Motor neuron (in vitro differentiated cells): Measurements from ENCODE around the gene FADS1. TPM values are rescaled to one million over a fixed set of nuclear protein-coding genes. Genes with fewer than 3 reads are reported as not detected.

Experiments
- ATAC-seq, 8 experiments: fragments of 200-7000 bp; cut with Tn5 transposase; replicated peaks in 6 of 8; 2 replicates each; pipeline ENCODE4 v1.8.0; 2021; ENCODE audit warnings: mild to moderate bottlenecking in 8 of 8, moderate library complexity in 8 of 8
- H3K27ac ChIP-seq, 2 donors: fragments of 250-450 bp; sonication (Bioruptor Pico); 2 replicates each; pipeline ENCODE4 v1.9.0; 2021; ENCODE audit warnings: antibody characterized with exemption in 2 of 2, mild to moderate bottlenecking in 2 of 2, moderate library complexity in 1 of 2
- H3K4me1 ChIP-seq, 2 donors: fragments of 250-450 bp; sonication (Bioruptor Pico); replicated peaks in 1 of 2; 2 replicates each; pipeline ENCODE4 v1.6.1; 2021; ENCODE audit warnings: antibody characterized with exemption in 2 of 2, mild to moderate bottlenecking in 2 of 2, moderate library complexity in 1 of 2
- H3K4me3 ChIP-seq, 5 donors: fragments of 250-450 bp; sonication (Bioruptor Pico); 2 replicates each; pipeline ENCODE4 v1.9.0; 2021; ENCODE audit warnings: antibody characterized with exemption in 5 of 5, mild to moderate bottlenecking in 5 of 5, moderate library complexity in 4 of 5
- WGBS, 10 experiments: fragments of 450-650 bp; shearing (Covaris generic); methylation state at CpG; one replicate each; pipeline ENCODE4 v1.0.0; 2022; 5-methylcytosine and 5-hydroxymethylcytosine counted together
- in situ Hi-C, 9 experiments: fragments of 400-800 bp; cut with MboI; loops; one replicate each; pipeline ENCODE4 v1.15.0; 2021; ENCODE audit warnings: low sequenced_read_pairs in 9 of 9, low pct_unique_long_range_greater_than_20kb in 2 of 9; ENCODE audit not compliant: unreplicated experiment in 9 of 9
- total RNA-seq, 8 experiments: library from RNA; unstranded; fragments of 300-600 nt; gene quantifications; 2 replicates each; pipeline versions ENCODE4 v1.2.3 to v1.2.4, GENCODE V29; 2022

FADS1 gene
- 100 to 1,000 TPM in 5 of 8 experiments, 10 to 100 TPM in 3; 55.0 to 165 (median 116) TPM for total RNA-seq

- 0 to 18% (median 0%) methylated on average over 1 to 13 of the region's 73 CpGs; no CpG with 5 or more reads in 4 of the 10 experiments for WGBS, 10 experiments
- H3K27ac ChIP-seq = peak within 1 kb of the TSS; percentile 92 to 94
- peak within 1 kb of the TSS; percentile 47 to 76 (median 69) for H3K4me3 ChIP-seq
- ATAC-seq = peak; percentile 25 to 78 (median 72)
- in situ Hi-C loops = no loop called here
- peaks cover 11 to 14% of the 10 kb centered on the region in 2 donors for H3K4me1 ChIP-seq
Observed at GRCh38 chr11:61816736-61817455, at the start of gene FADS1. TSS of gene FADS1 (minus strand) at chr11:61817003. CDS start at chr11:61816929, 74 bp downstream.

GRCh38 chr11:61866231-61866957 lies 49.6 kb upstream of the FADS1 start:
- in situ Hi-C loops = no loop called here
- ATAC-seq = no peak
- peaks cover 13 to 16% of the 10 kb centered on the region in 2 donors for H3K4me1 ChIP-seq
- no peak overlapping the region for H3K27ac ChIP-seq
- H3K4me3 ChIP-seq = no peak overlapping the region
- WGBS, 10 experiments = 20 to 100% (median 74%) methylated on average over 1 to 5 of the region's 18 CpGs; no CpG with 5 or more reads in 4 of the 10 experiments

DNA sequence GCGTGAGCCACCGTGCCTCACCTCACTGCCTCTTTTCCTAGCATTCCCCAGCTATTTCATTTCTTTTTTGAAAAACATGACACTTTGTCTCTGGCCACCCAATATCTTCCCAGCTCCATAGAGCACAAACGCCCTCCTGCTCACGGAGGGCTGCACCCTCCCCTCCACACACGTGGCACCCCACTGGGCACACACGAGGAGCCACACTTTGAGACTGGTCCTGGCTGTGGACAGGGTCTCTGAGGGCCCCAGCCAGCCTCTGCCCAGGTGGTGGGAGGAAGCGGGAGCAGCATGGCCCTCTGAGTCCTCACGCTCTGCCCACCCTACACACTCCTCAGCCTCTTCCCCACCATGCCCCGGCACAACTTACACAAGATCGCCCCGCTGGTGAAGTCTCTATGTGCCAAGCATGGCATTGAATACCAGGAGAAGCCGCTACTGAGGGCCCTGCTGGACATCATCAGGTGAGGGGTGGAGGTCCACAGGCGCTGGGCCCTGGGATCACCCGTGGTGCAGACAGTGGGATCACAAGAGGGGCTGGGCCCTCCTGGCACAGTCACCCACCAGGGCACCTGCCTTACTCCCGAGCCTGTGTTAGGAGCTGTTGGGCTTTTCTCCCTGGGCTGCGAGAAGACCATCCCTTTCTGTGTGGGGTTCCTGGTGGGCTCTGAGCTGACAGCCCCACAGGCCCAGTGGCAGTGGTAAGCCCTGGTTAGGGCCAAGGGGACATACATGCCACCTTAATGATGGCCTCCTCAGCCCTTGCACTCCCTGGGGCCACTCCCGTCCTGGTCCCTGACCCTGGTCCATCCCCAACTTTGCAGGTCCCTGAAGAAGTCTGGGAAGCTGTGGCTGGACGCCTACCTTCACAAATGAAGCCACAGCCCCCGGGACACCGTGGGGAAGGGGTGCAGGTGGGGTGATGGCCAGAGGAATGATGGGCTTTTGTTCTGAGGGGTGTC lies 48.3 kb upstream of the FADS1 start:
- 67 to 100% (median 100%) methylated on average over 1 to 8 of the region's 20 CpGs; no CpG with 5 or more reads in 4 of the 10 experiments for WGBS, 10 experiments

DNA sequence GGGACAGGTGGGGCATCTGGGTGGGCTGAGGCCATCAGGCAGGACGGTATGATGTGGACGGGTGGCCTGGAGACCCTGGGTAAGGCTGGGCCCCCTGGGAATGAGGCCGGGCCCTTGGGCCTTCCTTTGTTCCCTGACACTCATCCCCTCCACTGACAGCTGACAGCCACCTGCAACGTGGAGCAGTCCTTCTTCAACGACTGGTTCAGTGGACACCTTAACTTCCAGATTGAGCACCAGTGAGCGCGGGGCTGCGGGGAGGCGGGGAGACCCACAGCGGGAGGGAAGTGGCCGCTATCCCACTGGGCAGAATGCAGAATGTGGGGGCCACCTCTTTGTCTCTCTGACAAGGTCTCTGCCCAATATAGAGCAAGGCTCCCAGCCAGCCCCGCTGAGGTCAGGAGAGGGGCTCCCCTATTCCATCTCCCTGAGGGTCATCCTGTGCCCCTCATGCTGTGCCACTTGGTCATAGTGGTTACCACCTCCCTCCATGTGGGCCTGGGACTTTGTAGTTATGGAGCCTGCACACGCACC lies 46.8 kb upstream of the FADS1 start:
- Histone ChIP-seq H3K4me3 (no peak overlapping the region), H3K27ac (no peak overlapping the region), H3K4me1 (no peaks in the 10 kb centered on the region)
- 40 to 100% (median 96%) methylated on average over 1 to 8 of the region's 13 CpGs; no CpG with 5 or more reads in 6 of the 10 experiments for WGBS, 10 experiments
- peak in 3 of 8 experiments; percentile 3 to 19 (median 12) for ATAC-seq
- in situ Hi-C loops = no loop called here

More for the DNA sequence above, 48.3 kb upstream of the FADS1 start:
- Histone ChIP-seq H3K4me3 (no peak overlapping the region), H3K4me1 (peaks cover under 1 to 3% of the 10 kb centered on the region in 2 donors), H3K27ac (no peak overlapping the region)
- in situ Hi-C loops = no loop called here
- ATAC-seq = no peak

DNA sequence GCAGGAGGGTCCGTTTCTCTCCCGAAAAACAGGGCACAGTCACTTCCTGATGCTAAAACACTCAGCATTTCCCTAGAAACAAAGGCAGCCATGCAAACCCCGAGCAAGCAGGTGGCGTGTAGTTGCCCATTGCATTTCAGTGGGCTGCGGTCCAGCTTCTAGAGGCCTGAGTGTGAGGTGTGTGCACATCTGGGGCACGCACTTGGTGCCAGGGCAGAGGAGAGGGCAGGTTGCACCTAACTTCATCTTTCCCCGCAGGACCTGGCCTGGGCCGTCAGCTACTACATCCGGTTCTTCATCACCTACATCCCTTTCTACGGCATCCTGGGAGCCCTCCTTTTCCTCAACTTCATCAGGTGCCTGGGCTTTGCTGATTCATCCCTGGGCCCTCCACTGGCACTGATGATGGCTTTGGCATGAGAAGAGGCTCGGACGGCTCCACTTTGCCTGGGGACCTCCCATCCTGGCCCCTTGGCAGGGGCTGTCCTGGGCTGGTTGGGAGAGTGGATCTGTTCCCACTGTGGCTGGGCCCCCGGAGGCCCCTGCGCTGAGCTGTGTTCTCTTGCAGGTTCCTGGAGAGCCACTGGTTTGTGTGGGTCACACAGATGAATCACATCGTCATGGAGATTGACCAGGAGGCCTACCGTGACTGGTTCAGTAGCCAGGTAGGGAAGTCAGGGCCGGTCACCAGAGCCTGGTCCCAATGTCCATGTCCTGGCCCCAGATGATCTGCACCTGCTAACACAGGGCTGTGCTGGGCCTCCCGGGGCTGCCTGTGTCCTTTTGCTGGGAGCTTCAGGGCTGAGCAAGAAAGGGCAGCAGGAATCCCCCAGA lies 46.1 kb upstream of the FADS1 start:
- no peaks in the 10 kb centered on the region for H3K4me1 ChIP-seq
- H3K4me3 ChIP-seq = no peak overlapping the region
- WGBS, 10 experiments = 79 to 100% (median 100%) methylated on average over 1 to 4 of the region's 18 CpGs; no CpG with 5 or more reads in 5 of the 10 experiments
- in situ Hi-C loops = no loop called here
- peak in 2 of 8 experiments; percentile 10 to 24 for ATAC-seq
- no peak overlapping the region for H3K27ac ChIP-seq

- Histone ChIP-seq H3K27ac (no peak overlapping the region), H3K4me1 (no peaks in the 10 kb centered on the region), H3K4me3 (no peak overlapping the region)
- in situ Hi-C loops = no loop called here
- ATAC-seq = no peak
- 67 to 100% (median 91%) methylated on average over 1 to 7 of the region's 9 CpGs; no CpG with 5 or more reads in 3 of the 10 experiments for WGBS, 10 experiments
Observed at GRCh38 chr11:61861634-61862033, 44.8 kb upstream of the FADS1 start.

DNA sequence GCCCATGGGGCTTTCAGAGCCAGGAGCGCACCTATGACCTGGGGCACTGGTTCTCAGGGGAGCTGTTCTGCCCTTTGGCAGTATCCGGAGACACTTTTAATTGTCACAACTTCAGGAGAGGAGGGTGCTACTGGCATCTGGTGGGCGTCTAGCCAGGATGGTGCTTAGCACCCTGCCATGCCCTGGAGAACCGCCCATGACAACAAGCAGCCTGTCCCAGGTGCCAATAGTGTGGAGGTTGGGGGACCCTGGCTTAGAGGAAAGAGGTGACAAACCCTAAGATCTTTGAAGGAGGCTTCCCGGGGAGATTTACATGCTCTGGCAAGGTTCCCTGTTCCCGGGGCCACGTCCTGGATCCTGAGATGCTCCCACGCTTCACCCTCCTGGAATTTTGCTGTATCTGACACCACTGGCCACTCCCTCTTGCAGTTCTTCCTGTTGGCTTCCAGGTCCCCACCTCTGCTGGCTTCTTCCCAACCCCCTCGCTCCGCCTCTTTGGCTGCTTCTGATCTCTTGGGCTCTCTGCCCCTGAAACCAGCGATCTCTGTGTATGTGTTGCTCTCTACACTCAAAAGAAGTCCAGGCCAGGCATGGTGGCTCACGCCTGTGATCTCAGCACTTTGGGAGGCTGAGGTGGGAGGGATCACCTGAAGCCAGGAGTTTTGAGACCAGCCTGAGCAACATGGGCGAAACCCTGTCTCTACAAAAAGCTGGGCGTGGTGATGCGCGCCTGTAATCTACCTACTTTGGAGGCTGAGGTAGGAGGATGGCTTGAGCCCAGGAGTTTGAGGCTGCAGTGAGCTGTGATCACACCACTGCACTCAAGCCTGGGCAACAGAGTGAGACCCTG lies 43.5 kb upstream of the FADS1 start:
- no peak overlapping the region for H3K27ac ChIP-seq
- ATAC-seq = no peak
- in situ Hi-C loops = no loop called here
- no peak overlapping the region for H3K4me3 ChIP-seq
- H3K4me1 ChIP-seq = no peaks in the 10 kb centered on the region
- WGBS, 10 experiments = 52 to 100% (median 96%) methylated on average over 1 to 7 of the region's 16 CpGs

DNA sequence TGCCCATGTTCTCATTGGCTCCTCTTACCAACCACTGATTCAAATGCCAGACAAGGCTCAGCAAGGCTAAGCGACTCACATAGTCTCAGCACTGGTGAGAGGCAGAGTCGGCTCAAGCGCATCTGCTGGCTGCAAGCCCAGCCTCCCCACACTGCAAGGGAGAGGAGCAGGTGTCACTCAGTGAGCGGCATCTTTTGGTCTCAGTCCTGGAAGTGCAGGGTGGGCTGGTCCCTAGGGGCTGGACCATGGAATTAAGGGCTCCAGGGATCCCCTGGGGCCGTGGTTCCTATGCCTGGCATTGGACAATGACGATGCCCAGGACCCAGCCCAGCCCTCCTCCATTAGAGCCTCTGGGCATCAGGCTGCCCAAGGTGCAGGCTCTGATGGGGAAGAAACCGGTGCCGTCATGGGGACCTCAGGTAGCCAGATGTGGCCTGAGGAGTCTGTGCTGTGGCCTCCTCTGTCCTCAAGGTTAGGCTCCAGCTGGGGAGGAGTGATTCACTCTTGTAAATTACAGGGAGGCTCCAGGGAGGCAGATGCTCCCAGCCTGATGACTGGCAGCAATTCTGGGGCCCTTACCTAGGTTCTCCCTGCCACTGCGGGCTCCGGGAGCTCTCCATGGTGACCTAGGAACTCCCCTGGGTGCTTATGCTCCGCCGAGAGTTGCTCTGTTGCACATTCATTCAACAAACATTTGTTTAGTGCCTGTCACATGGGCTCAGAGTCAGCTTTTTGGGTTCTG lies 39.3 kb upstream of the FADS1 start:
- Histone ChIP-seq H3K4me1 (no peaks in the 10 kb centered on the region), H3K4me3 (no peak overlapping the region), H3K27ac (peak overlapping the region; percentile 20 to 53)
- peak in 7 of 8 experiments; percentile 9 to 88 (median 27) for ATAC-seq
- WGBS, 10 experiments = 89 to 100% (median 100%) methylated on average over 1 to 5 of the region's 12 CpGs; no CpG with 5 or more reads in 6 of the 10 experiments
- in situ Hi-C loops = no loop called here

- no peak overlapping the region for H3K4me3 ChIP-seq
- no peaks in the 10 kb centered on the region for H3K4me1 ChIP-seq
- ATAC-seq = peak in 2 of 8 experiments; percentile 21 to 34
- WGBS, 10 experiments = 80 to 100% (median 92%) methylated on average over 1 to 9 of the region's 14 CpGs; no CpG with 5 or more reads in 5 of the 10 experiments
- peak overlapping the region in 1 of 2 donors; percentile 53 for H3K27ac ChIP-seq
- in situ Hi-C loops = no loop called here
Observed at GRCh38 chr11:61854966-61855714, 38.3 kb upstream of the FADS1 start.
